ENCODE results near the gene ZBTB7C.
A peak's percentile ranks its signal among the peaks of the same experiment; 100 is the strongest.

Gene ZBTB7C

DNA sequence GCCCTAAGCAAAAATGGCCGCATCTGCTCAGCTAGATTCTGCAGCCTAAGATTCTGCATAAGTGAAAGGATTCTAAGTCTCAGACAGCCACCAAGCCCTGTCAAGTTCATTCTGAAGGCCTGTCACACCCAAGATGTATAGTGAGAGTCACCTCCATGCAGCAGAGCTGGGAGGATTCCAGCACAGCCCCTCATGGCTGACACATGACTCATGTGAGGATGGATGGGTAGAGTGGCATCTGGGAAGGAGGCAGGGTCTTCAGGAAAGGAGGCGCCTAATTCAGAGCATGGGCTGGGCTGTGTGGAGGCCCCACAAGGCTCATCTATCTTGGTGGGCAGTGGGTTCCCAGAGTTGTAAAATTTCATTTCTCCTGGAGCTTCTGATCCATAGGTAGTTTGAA, 41.5 kb upstream of the ZBTB7C start:
- no peaks in the 10 kb centered on the region for H3K9me3 ChIP-seq (ENCODE audit: control insufficient read depth, insufficient read depth, low read depth, low read length)
- TF ChIP-seq, protein P1, sequence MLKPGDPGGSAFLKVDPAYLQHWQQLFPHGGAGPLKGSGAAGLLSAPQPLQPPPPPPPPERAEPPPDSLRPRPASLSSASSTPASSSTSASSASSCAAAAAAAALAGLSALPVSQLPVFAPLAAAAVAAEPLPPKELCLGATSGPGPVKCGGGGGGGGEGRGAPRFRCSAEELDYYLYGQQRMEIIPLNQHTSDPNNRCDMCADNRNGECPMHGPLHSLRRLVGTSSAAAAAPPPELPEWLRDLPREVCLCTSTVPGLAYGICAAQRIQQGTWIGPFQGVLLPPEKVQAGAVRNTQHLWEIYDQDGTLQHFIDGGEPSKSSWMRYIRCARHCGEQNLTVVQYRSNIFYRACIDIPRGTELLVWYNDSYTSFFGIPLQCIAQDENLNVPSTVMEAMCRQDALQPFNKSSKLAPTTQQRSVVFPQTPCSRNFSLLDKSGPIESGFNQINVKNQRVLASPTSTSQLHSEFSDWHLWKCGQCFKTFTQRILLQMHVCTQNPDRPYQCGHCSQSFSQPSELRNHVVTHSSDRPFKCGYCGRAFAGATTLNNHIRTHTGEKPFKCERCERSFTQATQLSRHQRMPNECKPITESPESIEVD (tag by site-specific recombination; IDR thresholded peaks at IDR 0.05) = no peak
- no peak for TF ChIP-seq ZNF514 (tag by site-specific recombination; IDR thresholded peaks at IDR 0.05)
- TF ChIP-seq GLI2 (tag by site-specific recombination; IDR thresholded peaks at IDR 0.05; ENCODE audit: borderline replicate concordance, low read depth) = no peak
- TF ChIP-seq ZFP69B (tag by site-specific recombination; IDR thresholded peaks at IDR 0.05) = no peak
- TF ChIP-seq, protein P2, sequence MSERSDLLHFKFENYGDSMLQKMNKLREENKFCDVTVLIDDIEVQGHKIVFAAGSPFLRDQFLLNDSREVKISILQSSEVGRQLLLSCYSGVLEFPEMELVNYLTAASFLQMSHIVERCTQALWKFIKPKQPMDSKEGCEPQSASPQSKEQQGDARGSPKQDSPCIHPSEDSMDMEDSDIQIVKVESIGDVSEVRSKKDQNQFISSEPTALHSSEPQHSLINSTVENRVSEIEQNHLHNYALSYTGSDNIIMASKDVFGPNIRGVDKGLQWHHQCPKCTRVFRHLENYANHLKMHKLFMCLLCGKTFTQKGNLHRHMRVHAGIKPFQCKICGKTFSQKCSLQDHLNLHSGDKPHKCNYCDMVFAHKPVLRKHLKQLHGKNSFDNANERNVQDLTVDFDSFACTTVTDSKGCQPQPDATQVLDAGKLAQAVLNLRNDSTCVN (tag by site-specific recombination; optimal IDR thresholded peaks at IDR 0.05) = no peak
- TF ChIP-seq ZNF626 (tag by site-specific recombination; IDR thresholded peaks at IDR 0.05) = no peak
- no peak for TF ChIP-seq IKZF3 (tag by site-specific recombination; IDR thresholded peaks at IDR 0.05)
- no peak for TF ChIP-seq REPIN1 (tag by site-specific recombination; IDR thresholded peaks at IDR 0.05; ENCODE audit: low read depth)
- ChIA-PET POLR2A (no interaction called here), CTCF (interaction anchor here (0.5 to 1.4 kb wide), 4 partner anchors 12 to 1194 kb away, joined by 3 to 5 read pairs (median 3); no protein-coding TSS in a partner anchor)
- no peaks in the 10 kb centered on the region for H3K4me1 ChIP-seq (ENCODE audit: control insufficient read depth, insufficient read depth, low read length)
- H3K27ac ChIP-seq (ENCODE audit: extremely low read depth, low read depth, low read length) = no peak overlapping the region
- no peak overlapping the region for H3K4me3 ChIP-seq (ENCODE audit: low read depth, low read length)
- H3K36me3 ChIP-seq (ENCODE audit: control insufficient read depth in 2 of 2, insufficient read depth in 1 of 2, low read length in 2 of 2) = no peaks in the 10 kb centered on the region

DNA sequence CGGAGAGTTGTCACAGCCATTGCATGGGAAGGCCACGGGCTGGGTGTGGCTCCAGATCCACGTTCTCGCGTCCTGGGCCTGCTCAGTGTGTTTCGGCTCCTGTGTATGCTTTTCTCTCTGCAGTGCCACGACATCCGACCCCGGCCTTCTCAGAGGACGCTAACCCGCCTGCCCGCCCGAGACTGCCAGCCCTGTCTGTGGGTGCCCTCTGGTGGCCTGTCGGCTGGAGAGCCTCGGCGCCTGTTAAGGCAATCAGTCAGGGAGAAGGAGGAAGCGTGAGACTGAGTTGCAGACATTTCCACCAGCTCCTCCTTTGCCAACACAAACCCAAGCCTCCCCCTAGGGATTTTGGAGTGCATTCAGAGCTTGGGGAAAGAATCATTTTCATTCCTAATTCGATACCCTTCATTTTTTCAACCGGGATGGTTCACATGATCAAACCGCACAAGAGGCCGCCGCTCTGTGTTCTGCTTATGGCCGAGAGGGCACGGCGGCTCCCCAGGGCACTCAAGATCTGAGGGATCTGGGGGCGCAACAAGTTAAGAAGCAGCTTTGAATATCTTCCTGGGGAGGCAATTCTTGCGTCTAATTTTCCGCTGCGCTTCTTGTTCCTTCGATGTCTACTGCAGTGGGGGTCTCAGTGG, 37.5 kb upstream of the ZBTB7C start:
- Histone ChIP-seq H3K4me3 (ENCODE audit: low read depth, low read length) (no peak overlapping the region), H3K27ac (ENCODE audit: extremely low read depth, low read depth, low read length) (no peak overlapping the region), H3K36me3 (ENCODE audit: control insufficient read depth in 2 of 2, insufficient read depth in 1 of 2, low read length in 2 of 2) (no peaks in the 10 kb centered on the region), H3K9me3 (ENCODE audit: control insufficient read depth, insufficient read depth, low read depth, low read length) (no peaks in the 10 kb centered on the region), H3K4me1 (ENCODE audit: control insufficient read depth, insufficient read depth, low read length) (no peaks in the 10 kb centered on the region; the same call in 1 of the 2 replicates)
- ChIA-PET CTCF (interaction anchor here (0.6 to 9.4 kb wide), 47 partner anchors 10 to 1156 kb away, joined by 3 to 206 read pairs (median 3); no protein-coding TSS in a partner anchor), POLR2A (no interaction called here)
- TF ChIP-seq KLF9 (tag by site-specific recombination; IDR thresholded peaks at IDR 0.05; ENCODE audit: low read depth) = 0 out of 2 replicates have a peak, but pooled peaks have one; percentile 24
- 0 out of 2 replicates have a peak, but pooled peaks have one; percentile 24 for TF ChIP-seq ZBTB17 (tag by site-specific recombination; IDR thresholded peaks at IDR 0.05)
- peak; percentile 84 for TF ChIP-seq ZNF654 (tag by site-specific recombination; IDR thresholded peaks at IDR 0.05; ENCODE audit: low read depth)
- TF ChIP-seq, protein P3, sequence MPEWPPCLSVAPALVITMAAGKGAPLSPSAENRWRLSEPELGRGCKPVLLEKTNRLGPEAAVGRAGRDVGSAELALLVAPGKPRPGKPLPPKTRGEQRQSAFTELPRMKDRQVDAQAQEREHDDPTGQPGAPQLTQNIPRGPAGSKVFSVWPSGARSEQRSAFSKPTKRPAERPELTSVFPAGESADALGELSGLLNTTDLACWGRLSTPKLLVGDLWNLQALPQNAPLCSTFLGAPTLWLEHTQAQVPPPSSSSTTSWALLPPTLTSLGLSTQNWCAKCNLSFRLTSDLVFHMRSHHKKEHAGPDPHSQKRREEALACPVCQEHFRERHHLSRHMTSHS (tag by site-specific recombination; IDR thresholded peaks at IDR 0.05) = no peak
- no peak for TF ChIP-seq ZNF114 (tag by site-specific recombination; IDR thresholded peaks at IDR 0.05)
- TF ChIP-seq HOXD13 (CRISPR knock-in tag; IDR thresholded peaks at IDR 0.05; ENCODE audit: borderline replicate concordance) = no peak
- peak; percentile 68; the same call in 1 of the 2 replicates for TF ChIP-seq ZFP37 (tag by site-specific recombination; IDR thresholded peaks at IDR 0.05)
- TF ChIP-seq ZNF600 (tag by site-specific recombination; IDR thresholded peaks at IDR 0.05) = peak; percentile 66
- TF ChIP-seq ZNF501 (tag by site-specific recombination; IDR thresholded peaks at IDR 0.05) = peak; percentile 66; the same call in 1 of the 2 replicates
- peak; percentile 57 for TF ChIP-seq SP7 (tag by site-specific recombination; IDR thresholded peaks at IDR 0.05)
- TF ChIP-seq ZBTB8A (tag by site-specific recombination; IDR thresholded peaks at IDR 0.05) = peak; percentile 66
- TF ChIP-seq, protein P2 (tag by site-specific recombination; optimal IDR thresholded peaks at IDR 0.05) = peak; percentile 24
- TF ChIP-seq ZNF341 (tag by site-specific recombination; IDR thresholded peaks at IDR 0.05; ENCODE audit: low read depth) = no peak
- TF ChIP-seq, protein P4, sequence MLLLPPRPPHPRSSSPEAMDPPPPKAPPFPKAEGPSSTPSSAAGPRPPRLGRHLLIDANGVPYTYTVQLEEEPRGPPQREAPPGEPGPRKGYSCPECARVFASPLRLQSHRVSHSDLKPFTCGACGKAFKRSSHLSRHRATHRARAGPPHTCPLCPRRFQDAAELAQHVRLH (tag by site-specific recombination; IDR thresholded peaks at IDR 0.05) = no peak
- no peak for TF ChIP-seq ZBTB48 (tag by site-specific recombination; IDR thresholded peaks at IDR 0.05)
- TF ChIP-seq OVOL3 (tag by site-specific recombination; IDR thresholded peaks at IDR 0.05) = no peak
- TF ChIP-seq, protein P5, sequence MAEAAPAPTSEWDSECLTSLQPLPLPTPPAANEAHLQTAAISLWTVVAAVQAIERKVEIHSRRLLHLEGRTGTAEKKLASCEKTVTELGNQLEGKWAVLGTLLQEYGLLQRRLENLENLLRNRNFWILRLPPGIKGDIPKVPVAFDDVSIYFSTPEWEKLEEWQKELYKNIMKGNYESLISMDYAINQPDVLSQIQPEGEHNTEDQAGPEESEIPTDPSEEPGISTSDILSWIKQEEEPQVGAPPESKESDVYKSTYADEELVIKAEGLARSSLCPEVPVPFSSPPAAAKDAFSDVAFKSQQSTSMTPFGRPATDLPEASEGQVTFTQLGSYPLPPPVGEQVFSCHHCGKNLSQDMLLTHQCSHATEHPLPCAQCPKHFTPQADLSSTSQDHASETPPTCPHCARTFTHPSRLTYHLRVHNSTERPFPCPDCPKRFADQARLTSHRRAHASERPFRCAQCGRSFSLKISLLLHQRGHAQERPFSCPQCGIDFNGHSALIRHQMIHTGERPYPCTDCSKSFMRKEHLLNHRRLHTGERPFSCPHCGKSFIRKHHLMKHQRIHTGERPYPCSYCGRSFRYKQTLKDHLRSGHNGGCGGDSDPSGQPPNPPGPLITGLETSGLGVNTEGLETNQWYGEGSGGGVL (tag by site-specific recombination; IDR thresholded peaks at IDR 0.05) = no peak
- TF ChIP-seq, protein P6, sequence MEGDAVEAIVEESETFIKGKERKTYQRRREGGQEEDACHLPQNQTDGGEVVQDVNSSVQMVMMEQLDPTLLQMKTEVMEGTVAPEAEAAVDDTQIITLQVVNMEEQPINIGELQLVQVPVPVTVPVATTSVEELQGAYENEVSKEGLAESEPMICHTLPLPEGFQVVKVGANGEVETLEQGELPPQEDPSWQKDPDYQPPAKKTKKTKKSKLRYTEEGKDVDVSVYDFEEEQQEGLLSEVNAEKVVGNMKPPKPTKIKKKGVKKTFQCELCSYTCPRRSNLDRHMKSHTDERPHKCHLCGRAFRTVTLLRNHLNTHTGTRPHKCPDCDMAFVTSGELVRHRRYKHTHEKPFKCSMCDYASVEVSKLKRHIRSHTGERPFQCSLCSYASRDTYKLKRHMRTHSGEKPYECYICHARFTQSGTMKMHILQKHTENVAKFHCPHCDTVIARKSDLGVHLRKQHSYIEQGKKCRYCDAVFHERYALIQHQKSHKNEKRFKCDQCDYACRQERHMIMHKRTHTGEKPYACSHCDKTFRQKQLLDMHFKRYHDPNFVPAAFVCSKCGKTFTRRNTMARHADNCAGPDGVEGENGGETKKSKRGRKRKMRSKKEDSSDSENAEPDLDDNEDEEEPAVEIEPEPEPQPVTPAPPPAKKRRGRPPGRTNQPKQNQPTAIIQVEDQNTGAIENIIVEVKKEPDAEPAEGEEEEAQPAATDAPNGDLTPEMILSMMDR (tag by site-specific recombination; IDR thresholded peaks at IDR 0.05) = peak; percentile 95
- no peak for TF ChIP-seq GLI2 (tag by site-specific recombination; IDR thresholded peaks at IDR 0.05; ENCODE audit: borderline replicate concordance, low read depth)
